ENCODE data around the gene GABRP.
A peak's percentile ranks its signal among the peaks of the same experiment; 100 is the strongest.
"Not testable (repeated sequence)": the region's sequence is repeated elsewhere in the genome, so short reads cannot be mapped to it uniquely, and the experiment has no call there.

Gene GABRP

GRCh38 chr5:170756691-170757090 is 26.8 kb upstream of the GABRP start:
- DNase-seq: no peak

DNA sequence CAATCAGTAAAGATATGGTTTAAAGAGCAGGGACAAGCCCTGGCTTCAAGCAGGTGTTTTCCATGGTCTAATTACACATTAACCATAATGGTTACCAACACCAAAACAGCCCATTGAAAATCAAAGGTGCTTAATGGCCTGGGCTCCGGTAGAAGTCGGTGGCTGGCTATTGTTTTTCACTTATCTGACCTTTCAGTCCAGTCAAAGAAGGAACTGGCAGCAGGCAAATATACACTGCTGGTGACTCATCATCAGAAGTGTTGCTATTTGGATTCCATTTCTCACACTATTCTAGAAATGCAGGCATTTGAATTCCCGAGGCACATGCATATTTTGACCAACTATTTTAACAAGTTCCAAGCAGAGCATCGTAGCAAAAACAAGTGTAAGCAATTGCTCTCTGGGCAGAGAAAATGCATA is 26.3 kb upstream of the GABRP start:
- no peak for DNase-seq

- DNase-seq: no peak
These were observed 25.9 kb upstream of the GABRP start for GRCh38 chr5:170757669-170758068.

GRCh38 chr5:170758481-170758880 is 25.0 kb upstream of the GABRP start:
- DNase-seq: no peak

- DNase-seq: peak; percentile 44
These were observed 23.4 kb upstream of the GABRP start for GRCh38 chr5:170760113-170760512.

GRCh38 chr5:170761048-170761707 is 22.3 kb upstream of the GABRP start:
- DNase-seq: no peak

DNA sequence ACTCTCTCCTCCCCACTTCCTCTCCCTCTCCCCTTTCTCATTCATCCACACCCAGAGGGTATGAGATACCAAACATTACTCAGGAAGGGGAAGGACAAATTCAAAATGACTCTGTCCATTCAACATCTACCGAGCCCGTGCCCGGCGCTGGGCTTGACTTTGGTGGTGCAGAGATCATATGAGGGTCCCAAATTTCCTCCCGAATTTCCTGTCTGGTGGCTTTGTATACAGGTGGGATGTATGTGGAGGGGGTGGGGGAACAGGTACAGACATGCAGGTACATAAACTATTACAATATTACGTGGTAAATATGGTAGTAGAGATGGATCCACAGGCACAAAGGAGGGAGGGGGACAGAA is 21.8 kb upstream of the GABRP start:
- DNase-seq: no peak

- DNase-seq: not testable (repeated sequence)
These were observed 21.2 kb upstream of the GABRP start for GRCh38 chr5:170762298-170762697.

DNA sequence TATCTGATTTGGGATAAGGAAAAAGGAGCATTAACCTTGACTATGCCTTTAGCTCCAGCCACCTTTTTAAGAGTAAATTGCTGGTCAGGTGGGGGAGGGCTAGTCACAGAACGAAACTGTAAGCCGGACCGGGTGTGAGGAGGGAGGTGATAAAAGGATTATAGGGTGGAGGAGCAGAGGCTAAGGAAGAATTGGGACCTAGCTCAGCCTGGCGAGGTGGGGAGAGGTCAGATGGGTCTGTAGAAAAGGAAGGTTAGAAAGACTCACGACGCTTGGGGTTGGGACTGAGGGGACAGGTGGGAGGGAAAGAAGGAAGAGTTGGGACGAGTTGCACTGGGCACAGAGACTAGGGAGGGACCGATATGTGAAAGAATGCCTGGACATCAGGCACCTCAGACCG is 17.7 kb upstream of the GABRP start:
- DNase-seq: not testable (repeated sequence)

DNA sequence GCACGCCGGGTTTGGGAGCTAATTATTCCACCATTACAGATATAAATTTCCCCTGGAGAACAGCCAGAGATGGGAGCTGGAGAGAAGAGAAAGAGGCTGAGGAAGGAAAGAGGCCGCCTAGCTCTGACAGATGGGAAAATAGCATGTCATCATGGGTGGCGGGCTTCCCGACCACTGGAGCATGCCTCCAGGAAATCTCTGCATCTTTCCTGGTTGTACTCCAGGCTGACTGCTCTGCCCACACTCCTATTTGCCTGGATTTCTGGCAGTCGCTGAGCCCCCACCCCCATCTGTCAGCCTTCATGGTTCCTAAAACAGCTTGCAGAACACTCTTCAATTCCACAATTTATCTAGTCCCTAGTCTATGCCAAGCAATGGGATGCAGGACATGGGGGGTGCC is 14.3 kb upstream of the GABRP start:
- peak; percentile 50 for DNase-seq

- DNase-seq: no peak
These were observed 13.6 kb upstream of the GABRP start for GRCh38 chr5:170769898-170770416.

- no peak for DNase-seq
These were observed 12.0 kb upstream of the GABRP start for GRCh38 chr5:170771496-170771895.

DNA sequence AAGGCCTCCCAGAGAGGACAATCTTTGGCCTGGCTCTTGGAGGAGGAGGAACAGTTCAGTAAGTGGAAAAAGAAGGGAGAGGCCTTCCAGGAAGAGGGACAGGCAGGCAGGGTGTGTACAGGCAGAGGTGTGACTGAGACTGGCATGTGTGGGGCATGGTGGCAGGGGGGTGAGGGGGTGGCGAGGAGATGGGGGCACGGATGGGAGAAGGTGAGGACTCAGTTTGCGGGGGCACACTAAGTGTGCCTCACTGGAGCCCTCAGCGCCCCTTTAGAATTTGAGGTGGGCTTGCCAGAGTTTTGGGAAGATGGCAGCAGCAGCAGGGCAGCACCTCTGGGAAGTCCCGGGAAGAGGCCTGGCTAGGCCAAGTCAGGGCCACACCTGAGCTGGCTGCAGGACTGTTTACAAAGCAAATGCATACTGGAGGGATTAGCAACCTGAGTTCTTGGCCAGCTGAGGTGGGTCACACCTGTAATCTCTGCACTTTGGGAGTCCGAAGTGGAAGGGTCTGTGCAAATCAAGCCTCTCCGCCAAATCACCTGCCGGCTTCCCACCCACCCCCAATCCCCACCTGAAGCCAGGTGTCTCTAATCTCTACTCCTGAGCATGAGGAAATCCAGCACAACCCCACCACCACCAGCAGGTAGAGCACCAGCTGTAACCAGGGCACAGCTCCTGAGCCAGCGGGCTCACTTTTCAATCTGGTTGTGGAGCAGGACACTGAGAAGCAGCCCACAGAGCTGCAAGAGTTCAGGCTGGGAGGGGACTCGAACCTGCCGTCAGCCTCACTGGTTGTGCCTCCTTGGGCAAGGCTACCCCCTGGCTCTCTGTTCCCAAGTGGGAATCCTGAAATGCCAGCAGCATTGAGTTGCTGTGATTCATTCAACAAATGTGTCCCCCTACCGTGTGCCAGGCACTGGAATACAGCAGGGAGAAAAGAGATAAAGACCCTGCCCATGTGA is 10.2 kb upstream of the GABRP start:
- DNase-seq: no peak

- no peak for DNase-seq
These were observed 8.7 kb upstream of the GABRP start for GRCh38 chr5:170774831-170775230.

- DNase-seq: no peak
These were observed 1.6 kb upstream of the GABRP start for GRCh38 chr5:170781946-170782345.

DNA sequence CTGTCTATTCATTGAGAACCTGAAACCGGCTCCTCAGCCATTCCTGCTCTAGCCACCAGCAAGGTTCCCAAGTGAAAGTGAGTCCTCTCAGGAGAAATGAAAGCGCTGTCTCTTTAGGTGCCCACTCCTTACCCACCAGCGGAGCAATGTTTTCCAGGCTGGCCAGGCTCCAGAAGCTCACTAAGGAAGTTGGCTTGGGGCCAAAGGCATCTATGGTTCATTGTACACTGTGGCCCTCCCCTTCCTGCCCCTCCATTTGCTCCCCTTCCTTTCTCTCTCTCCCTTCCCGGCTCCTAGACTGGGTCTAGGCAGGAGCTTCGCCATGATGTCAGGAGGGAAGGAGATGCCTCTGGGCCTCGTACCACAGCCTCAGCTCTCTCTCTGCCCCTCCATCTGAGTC is 1.1 kb upstream of the GABRP start:
- DNase-seq: no peak

- no peak for DNase-seq
These were observed 1.9 kb downstream of the GABRP start for GRCh38 chr5:170785416-170785815.

DNA sequence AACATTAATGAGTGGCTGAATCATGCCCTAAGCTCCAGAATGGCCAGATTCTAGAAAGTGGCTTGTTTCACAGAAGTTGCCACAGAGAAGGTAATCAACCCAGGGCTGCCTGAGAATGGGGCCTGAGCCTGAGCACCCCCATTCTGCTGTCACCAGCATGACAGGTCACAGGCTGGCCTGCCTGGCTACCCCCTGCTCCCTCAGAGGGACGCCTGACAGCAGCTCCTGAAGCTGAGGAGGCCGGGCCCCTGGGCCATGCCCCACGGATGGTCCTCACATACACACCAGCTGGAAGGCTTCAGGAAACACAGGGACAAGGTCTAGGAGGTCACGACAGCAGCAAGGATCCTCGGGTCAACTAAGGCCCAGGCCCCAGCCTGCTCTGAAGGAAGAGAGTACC is 3.7 kb downstream of the GABRP start:
- DNase-seq: no peak

- DNase-seq: no peak
These were observed 5.2 kb downstream of the GABRP start for GRCh38 chr5:170788626-170789304.

GRCh38 chr5:170791325-170791954 is 7.9 kb downstream of the GABRP start:
- DNase-seq: no peak

DNA sequence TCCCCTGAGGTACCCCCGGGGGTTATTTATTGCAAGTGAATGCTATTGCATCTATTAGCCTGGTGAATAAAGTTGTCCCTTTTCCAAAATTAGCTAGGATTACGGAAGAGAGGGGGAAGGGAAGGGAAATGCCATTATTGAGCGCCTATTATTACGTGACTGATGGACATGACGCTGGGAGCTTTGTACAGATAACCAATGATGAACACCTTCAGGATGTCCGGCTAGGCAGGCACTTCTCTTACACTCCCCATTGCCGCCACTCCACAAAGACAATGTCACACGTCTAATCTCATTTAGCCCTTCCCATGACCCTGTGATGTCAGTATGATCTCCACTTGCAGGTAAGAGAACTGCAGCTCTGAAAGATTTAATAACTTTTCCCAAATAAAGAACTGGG is 9.4 kb downstream of the GABRP start:
- no peak for DNase-seq

GRCh38 chr5:170795154-170795553 is 11.6 kb downstream of the GABRP start:
- DNase-seq: no peak

GRCh38 chr5:170805666-170806065 is 22.1 kb downstream of the GABRP start:
- DNase-seq: no peak
